ENCODE results near the gene ANKUB1. TPM values are rescaled to one million over a fixed set of nuclear protein-coding genes. Genes with fewer than 3 reads are reported as not detected.

ANKUB1 gene
- total and polyA plus RNA-seq, 2 donors (not counting 1 experiment from before 2014, with no cell fraction given), result not detected

- H3K27me3 Mint-ChIP-seq, result peaks cover 8% of the 10 kb centered on the region
- POLR2A ChIA-PET, result no interaction called here
- Histone ChIP-seq H3K9me3 (ENCODE audit: control extremely low read depth in 1 of 3, control insufficient read depth in 2 of 3, insufficient read depth in 1 of 3, low read length in 2 of 3) (peaks cover 0 to 2% (median 0%) of the 10 kb centered on the region in 3 donors), H4K20me1 (ENCODE audit: control insufficient read depth, insufficient read depth, low read length, poor library complexity, severe bottlenecking) (no peaks in the 10 kb centered on the region), H3K4me2 (replicated peaks; ENCODE audit: low read depth, low read length, poor library complexity, severe bottlenecking) (no peak overlapping the region), H2AFZ (ENCODE audit: insufficient read depth, low read depth, low read length, poor library complexity, severe bottlenecking) (no peak overlapping the region), H3K27ac (ENCODE audit: low read length in 2 of 2) (no peak overlapping the region), H3K4me3 (ENCODE audit: control extremely low read depth in 1 of 5, extremely low read depth in 1 of 5, insufficient read depth in 1 of 5, low read depth in 2 of 5, low read length in 4 of 5) (no peak overlapping the region), H3K36me3 (replicated peaks in 1 of 2; ENCODE audit: control extremely low read depth in 1 of 2, control insufficient read depth in 1 of 2, extremely low read depth in 1 of 2, insufficient read depth in 2 of 2, low read length in 1 of 2) (no peaks in the 10 kb centered on the region), H3K27me3 (replicated peaks in 1 of 4; ENCODE audit: control extremely low read depth in 1 of 4, control insufficient read depth in 3 of 4, insufficient read depth in 4 of 4, low read length in 3 of 4) (no peaks in the 10 kb centered on the region), H3K79me2 (ENCODE audit: control insufficient read depth, insufficient read depth, low read length) (no peaks in the 10 kb centered on the region), H3K4me1 (ENCODE audit: control insufficient read depth in 2 of 2, insufficient read depth in 2 of 2, low read length in 2 of 2) (no peaks in the 10 kb centered on the region), H3K9ac (ENCODE audit: low read length) (no peak overlapping the region)
- no peak overlapping the region for H3K4me3 Mint-ChIP-seq
- no CpG with 5 or more reads among the region's 2 CpGs for WGBS (ENCODE audit: insufficient coverage)
- ATAC-seq (ENCODE audit: low read depth), result no peak
- no peaks in the 10 kb centered on the region for H3K4me1 Mint-ChIP-seq
- CTCF ChIA-PET, result no interaction called here
- no peak for DNase-seq
- H3K27ac Mint-ChIP-seq, result no peak overlapping the region
- intact Hi-C loops (cut with micrococcal nuclease), result no loop called here
- H3K9me3 Mint-ChIP-seq (ENCODE audit: insufficient read depth), result no peaks in the 10 kb centered on the region
- no peak for TF ChIP-seq EZH2 (IDR thresholded peaks at IDR 0.05; ENCODE audit: borderline replicate concordance, insufficient read depth, low read depth, low read length, poor library complexity, severe bottlenecking)
- TF ChIP-seq CTCF (IDR thresholded peaks at IDR 0.05), result no peak
These were observed 64.7 kb downstream of the ANKUB1 start for GRCh38 chr3:149727656-149728055.

GRCh38 chr3:149726716-149727407 lies 65.5 kb downstream of the ANKUB1 start:
- 80% methylated on average over 1 of the region's 2 CpGs for WGBS (ENCODE audit: insufficient coverage)
- Histone ChIP-seq H3K4me2 (replicated peaks; ENCODE audit: low read depth, low read length, poor library complexity, severe bottlenecking) (no peak overlapping the region), H3K27ac (ENCODE audit: low read length in 2 of 2) (no peak overlapping the region), H3K9me3 (ENCODE audit: control extremely low read depth in 1 of 3, control insufficient read depth in 2 of 3, insufficient read depth in 1 of 3, low read length in 2 of 3) (peaks cover 0 to 2% (median 0%) of the 10 kb centered on the region in 3 donors), H3K4me3 (ENCODE audit: control extremely low read depth in 1 of 5, extremely low read depth in 1 of 5, insufficient read depth in 1 of 5, low read depth in 2 of 5, low read length in 4 of 5) (no peak overlapping the region), H3K79me2 (ENCODE audit: control insufficient read depth, insufficient read depth, low read length) (no peaks in the 10 kb centered on the region), H3K9ac (ENCODE audit: low read length) (no peak overlapping the region), H3K27me3 (replicated peaks in 1 of 4; ENCODE audit: control extremely low read depth in 1 of 4, control insufficient read depth in 3 of 4, insufficient read depth in 4 of 4, low read length in 3 of 4) (no peaks in the 10 kb centered on the region), H2AFZ (ENCODE audit: insufficient read depth, low read depth, low read length, poor library complexity, severe bottlenecking) (no peak overlapping the region), H3K4me1 (ENCODE audit: control insufficient read depth in 2 of 2, insufficient read depth in 2 of 2, low read length in 2 of 2) (no peaks in the 10 kb centered on the region), H3K36me3 (replicated peaks in 1 of 2; ENCODE audit: control extremely low read depth in 1 of 2, control insufficient read depth in 1 of 2, extremely low read depth in 1 of 2, insufficient read depth in 2 of 2, low read length in 1 of 2) (no peaks in the 10 kb centered on the region), H4K20me1 (ENCODE audit: control insufficient read depth, insufficient read depth, low read length, poor library complexity, severe bottlenecking) (no peaks in the 10 kb centered on the region)
- ChIA-PET CTCF (no interaction called here), POLR2A (no interaction called here)
- intact Hi-C loops (cut with micrococcal nuclease), result no loop called here
- no peak for ATAC-seq (ENCODE audit: low read depth)
- Mint-ChIP-seq H3K27ac (no peak overlapping the region), H3K4me1 (no peaks in the 10 kb centered on the region), H3K27me3 (peaks cover 11% of the 10 kb centered on the region), H3K9me3 (ENCODE audit: insufficient read depth) (no peaks in the 10 kb centered on the region), H3K4me3 (no peak overlapping the region)
- DNase-seq, result no peak
- TF ChIP-seq CTCF (IDR thresholded peaks at IDR 0.05) (no peak), EZH2 (IDR thresholded peaks at IDR 0.05; ENCODE audit: borderline replicate concordance, insufficient read depth, low read depth, low read length, poor library complexity, severe bottlenecking) (no peak)
